H1 (cell line): ENCODE data around the gene SLC12A7. TPM values are rescaled to one million over a fixed set of nuclear protein-coding genes. Genes with fewer than 3 reads are reported as not detected.

Experiments
- POLR2A ChIP-seq, 2 experiments: IDR thresholded peaks; 1 replicate in 1 of 2; 2 replicates in 1 of 2; pipeline ENCODE4 v1.6.1; 2011; ENCODE audit warnings: low read depth in 2 of 2, low read length in 2 of 2, mild to moderate bottlenecking in 2 of 2; ENCODE audit errors: control extremely low read depth in 1 of 2
- polyA plus RNA-seq, 7 experiments: library from polyadenylated mRNA; depleted of rRNA in 3 of 7; stranded (reverse) in 5 of 7; unstranded in 2 of 7; fragments of >200 nt in 5 of 7; fragments of 200-250 nt in 2 of 7; gene quantifications; 1 replicate in 5 of 7; 2 replicates in 1 of 7; 4 replicates in 1 of 7; pipeline versions ENCODE4 v1.2.1 to v1.2.3, GENCODE V29; 2011 to 2013; ENCODE audit warnings: missing spikeins in 2 of 7, mixed read lengths in 2 of 7
- total RNA-seq: library from RNA; stranded (reverse); fragmentation: NEBNext Ultra II Directional; extraction: Animal tissue kit (Norgen Biotek cat#: 25700); gene quantifications from 2 replicates; pipeline ENCODE4 v1.2.1, GENCODE V29; 2021

SLC12A7 gene
- total and polyA plus RNA-seq, 2 of the 8 experiments (the other 6 are each of a cell fraction or from before 2014, with no cell fraction given): 23.5 to 39.7 TPM

GRCh38 chr5:1105350-1106265, 6.3 kb downstream of the SLC12A7 start (continued):
- TF ChIP-seq POLR2A (IDR thresholded peaks at IDR 0.05; ENCODE audit: control extremely low read depth in 1 of 2, low read depth in 2 of 2, low read length in 2 of 2): no peak
